Endometrial microvascular endothelial cells (primary cell): ENCODE data around the gene KCNMB3. TPM values are rescaled to one million over a fixed set of nuclear protein-coding genes. Genes with fewer than 3 reads are reported as not detected.
"Not testable (repeated sequence)": the region's sequence is repeated elsewhere in the genome, so short reads cannot be mapped to it uniquely, and the experiment has no call there.

ENCODE experiments used
- in situ Hi-C: cut with HindIII; loops from 2 replicates; pipeline ENCODE4 v1.10.0; 2017; ENCODE audit warnings: low sequenced_read_pairs, low pct_unique_long_range_greater_than_20kb; ENCODE audit errors: inconsistent ontology term
- total RNA-seq: library from RNA; depleted of rRNA; stranded (reverse); fragments of >200 nt; gene quantifications from one replicate; pipeline ENCODE4 v1.2.3, GENCODE V29; 2015; ENCODE audit errors: inconsistent ontology term

KCNMB3 gene, protein sequence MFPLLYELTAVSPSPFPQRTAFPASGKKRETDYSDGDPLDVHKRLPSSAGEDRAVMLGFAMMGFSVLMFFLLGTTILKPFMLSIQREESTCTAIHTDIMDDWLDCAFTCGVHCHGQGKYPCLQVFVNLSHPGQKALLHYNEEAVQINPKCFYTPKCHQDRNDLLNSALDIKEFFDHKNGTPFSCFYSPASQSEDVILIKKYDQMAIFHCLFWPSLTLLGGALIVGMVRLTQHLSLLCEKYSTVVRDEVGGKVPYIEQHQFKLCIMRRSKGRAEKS
- total RNA-seq = 3.1 TPM

DNA sequence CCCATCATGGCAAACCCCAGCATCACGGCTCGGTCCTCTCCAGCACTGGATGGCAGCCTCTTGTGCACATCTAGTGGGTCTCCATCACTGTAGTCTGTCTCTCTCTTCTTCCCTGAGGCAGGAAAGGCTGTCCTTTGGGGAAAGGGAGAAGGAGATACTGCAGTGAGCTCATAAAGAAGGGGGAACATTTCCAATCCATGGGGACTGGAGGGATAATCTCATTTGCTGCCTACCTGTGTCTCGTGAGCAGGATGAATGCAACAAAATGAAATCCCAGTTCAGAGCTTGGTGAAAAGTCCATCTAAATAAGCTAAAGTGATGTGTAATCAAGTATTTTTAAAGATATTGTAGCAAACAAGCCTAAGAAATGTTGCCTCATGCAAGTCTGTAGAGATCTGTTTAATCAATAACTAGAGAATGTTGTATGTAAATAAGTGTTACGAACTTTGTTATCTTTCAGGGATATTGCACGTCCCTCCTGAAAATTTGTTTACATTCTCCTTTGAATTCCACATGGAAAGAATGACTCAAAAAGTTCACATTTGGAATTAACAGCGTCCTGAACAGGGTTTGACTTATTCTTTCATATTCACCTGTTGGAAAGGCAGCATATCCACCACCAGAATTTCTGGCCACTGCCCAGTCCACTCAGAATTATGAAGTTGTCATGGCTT, at the start of gene KCNMB3:
TSS of gene KCNMB3 (minus strand) at position 312 of the 674 bp plus-strand sequence. CDS start at position 188, 124 bp downstream.
- in situ Hi-C loops = no loop called here

DNA sequence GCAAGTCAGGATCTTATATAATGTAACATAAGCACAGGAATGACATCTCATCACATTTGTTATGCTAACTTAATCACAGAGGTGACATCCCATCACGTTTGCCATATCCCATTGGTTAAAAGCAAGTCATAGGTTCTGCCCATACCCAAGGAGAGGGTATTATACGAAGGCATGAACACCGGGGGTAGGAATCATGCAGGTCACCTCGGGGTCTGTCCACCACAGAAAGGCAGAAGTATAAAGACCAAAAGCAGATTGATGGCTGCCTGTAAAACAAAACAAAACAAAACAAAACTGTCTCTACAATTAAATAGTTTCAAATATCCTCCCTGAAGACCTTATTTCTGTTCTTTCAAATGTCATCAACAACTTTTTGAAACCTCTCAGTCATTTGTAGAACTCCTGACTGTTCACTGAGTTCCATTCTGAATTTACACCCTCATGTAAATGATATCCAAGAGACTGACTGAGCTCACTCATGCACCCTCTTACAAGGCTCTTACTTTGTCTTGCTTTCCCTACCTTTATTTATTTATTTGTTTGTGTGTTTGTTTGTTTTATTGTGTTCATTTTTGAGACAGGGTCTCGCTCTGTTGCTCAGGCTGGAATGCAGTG, 49.2 kb upstream of the KCNMB3 start:
- in situ Hi-C loops = no loop called here

DNA sequence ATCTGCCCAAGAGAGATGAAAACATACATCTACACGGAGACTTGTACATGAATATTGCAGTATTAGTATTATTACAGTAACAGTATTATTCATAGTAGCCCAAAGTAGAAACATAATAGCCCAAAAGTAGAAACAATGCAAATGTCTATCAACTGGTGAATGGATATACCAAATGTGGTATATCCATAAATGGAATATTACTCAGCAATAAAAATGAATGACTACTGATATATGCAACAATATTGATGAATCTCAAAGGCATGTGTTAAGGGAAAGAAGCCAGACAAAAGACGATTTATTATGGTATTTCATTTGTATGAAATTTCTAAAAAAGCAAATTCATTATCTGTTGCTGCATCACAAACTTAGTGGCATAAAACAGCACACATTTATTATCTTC, 48.4 kb upstream of the KCNMB3 start:
- in situ Hi-C loops = no loop called here

DNA sequence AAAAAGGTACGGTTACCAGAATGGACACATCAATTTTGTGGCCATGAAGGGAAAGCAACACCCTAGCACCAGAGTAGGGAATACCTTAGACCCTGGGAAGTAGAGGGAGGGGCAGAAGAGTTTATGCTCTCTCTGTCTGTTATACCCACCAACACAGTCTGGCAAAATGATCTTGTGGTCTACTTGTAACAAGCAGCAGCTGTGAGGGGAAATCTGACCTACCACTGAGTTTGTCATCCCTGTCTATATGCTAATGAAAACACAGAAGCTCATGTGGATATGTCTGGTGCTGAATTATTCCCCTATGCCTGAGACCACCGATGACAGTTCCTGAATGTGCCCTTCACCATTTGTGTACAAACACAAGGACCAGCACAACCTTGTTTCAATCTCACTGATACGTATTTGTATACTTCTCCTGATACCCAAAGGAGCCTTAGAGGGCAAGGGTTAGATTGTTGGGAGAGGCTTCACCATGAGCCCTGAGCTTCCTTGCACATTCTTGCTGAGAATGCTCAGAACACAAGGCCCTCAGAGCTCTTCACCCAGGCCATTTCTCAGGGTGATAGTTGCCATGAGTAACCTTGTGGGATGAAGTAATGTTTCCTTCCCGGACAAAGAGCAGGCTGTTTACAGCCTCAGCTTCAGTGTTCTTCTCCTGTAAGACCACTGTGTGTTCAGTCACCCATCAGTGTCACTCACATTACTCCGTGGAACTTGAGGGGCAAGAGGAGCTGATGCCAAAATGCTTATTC, 47.2 kb upstream of the KCNMB3 start:
- in situ Hi-C loops = no loop called here

DNA sequence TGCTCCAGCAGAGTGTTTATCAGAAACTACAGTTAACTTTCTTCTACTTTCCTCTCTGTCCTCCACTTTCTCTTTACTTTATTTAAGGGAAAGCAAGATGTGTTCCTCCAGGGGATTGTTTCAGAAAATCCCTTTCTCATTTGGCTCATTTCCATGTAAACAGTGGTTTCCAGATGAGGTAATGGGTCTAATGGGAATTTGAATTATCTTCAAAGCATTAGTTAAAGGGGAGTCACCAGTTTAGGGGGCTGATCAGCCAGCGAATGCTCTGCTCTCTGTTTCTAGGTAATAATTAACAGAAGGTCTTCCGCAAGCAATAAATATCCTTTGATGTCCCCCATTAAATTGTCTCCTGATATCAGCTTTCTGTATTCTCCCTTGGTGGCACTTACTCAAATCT, 41.5 kb upstream of the KCNMB3 start:
- in situ Hi-C loops = no loop called here

DNA sequence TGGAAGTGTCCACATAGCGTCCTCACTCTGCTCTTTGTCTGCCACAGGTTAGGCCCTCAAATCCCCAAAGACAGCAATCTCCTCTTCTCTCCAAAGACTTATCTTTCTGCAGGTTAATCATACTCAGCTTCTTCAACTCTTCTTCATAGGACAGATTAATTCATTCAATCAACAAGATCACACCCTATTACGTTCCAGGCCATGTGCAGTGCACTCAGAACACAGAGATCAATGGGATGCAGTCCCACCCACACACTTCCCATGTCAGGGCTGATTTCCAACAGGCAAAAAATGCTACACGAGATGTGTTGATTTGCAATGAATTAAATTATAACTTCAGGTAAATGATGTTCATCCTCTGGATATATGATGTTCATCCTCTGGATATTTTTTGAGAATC, 38.4 kb upstream of the KCNMB3 start:
- in situ Hi-C loops = no loop called here

DNA sequence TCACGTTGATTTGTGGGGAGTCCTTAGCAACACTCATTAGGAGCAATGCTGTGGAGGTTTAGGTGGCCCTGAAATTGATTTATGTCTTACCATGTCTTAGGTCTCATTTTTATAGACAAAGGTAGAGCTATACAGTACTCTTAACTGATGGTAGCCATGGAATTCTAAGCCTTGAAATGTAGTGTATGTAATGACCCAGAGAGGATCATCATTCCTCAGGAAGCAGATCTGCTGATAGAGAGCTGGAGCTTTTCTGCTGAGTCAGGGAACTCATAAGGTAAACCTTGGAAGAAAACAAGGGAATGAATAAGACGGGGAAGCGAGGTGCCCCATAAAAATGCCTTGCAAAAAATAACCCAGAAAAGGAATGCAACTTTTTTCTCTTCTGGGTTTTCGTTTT, 37.9 kb upstream of the KCNMB3 start:
- in situ Hi-C loops = no loop called here

DNA sequence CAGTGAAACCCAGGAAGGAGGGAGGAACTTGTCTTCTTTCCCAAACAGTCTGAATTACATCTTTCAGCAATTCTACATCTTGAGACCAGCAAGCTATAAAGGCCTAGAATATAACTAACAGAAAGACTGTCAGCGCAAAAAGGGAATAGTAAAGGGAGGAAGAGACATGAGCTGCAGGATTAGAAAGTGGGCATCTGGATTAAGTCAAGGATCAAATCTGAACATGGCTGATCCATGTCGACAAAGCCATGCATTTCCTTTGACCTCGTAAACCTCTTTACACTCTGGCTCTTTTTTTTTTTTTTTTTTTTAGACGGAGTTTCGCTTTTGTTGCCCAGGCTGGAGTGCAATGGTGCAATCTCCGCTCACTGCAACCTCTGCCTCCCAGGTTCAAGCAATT, 35.4 kb upstream of the KCNMB3 start:
- in situ Hi-C loops = no loop called here

DNA sequence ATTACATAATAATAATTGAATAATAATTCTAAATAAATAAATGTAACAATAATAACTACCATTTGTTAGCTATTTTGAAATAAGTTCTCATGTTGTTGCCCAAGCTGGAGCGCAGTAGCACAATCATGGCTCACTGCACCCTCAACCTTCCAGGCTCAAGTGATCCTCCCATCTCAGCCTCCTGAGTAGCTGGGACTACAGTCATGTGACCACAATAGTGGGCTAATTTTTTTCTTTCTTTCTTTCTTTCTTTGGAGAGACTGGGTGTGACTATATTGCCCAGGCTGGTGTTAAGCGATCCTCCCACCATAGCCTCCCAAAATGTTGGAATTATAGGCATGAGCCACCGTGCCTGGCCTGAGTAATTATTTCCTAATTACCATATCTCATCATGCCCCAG, 30.9 kb upstream of the KCNMB3 start:
- in situ Hi-C loops = no loop called here

DNA sequence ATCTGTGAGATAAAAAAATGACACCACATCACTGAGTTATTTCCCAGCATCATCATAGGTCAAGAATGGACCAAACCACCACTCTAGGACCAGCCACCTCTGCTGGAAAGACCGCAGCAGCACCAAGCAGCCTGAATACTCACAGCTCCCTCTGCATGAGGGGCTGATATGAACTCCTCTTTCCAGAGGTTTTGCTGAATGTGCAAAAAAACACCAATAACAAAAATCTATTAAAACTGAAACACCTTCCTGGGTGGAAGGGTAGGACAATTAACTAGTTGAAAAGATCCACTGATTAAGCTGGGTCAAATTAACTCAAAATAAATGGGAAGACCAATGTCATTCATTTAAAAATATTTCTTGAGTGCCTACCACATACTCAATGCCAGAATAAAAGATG, 28.9 kb upstream of the KCNMB3 start:
- in situ Hi-C loops = no loop called here

DNA sequence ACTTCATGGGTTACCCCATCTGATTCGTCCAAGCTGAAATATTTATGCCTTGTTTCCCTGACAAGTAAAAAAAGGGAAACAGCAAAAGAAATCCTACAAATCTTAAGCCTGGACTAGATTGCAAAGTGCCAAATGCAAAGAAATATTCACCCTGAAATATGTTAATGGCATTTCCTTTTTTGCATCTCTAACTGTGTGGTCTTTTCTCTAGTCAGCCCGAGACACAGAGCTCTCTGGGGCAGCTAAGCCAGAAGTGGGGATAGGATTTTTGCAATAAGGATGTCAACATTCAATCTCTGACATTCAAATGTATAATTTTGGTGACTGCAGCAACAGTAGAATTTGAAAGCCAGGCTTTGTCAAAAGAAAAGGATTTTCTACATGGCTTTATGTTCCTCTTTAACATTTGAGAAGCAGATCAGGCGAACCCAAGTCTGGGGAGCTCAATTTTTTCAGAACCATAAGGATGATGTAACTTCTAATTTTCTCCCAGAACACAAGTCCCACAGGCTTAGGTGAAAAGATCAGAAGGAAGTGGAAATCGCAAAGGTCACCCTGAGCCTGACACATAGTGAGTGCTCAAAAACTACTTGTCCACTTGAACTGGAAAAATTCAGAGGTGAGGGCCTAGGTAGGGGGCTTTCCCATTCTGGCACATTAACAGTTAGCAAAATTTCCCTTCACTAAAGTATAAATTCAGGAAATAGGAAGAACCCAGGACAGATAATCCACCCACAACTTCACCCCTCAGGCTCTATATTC, 28.2 kb upstream of the KCNMB3 start:
- in situ Hi-C loops = no loop called here

DNA sequence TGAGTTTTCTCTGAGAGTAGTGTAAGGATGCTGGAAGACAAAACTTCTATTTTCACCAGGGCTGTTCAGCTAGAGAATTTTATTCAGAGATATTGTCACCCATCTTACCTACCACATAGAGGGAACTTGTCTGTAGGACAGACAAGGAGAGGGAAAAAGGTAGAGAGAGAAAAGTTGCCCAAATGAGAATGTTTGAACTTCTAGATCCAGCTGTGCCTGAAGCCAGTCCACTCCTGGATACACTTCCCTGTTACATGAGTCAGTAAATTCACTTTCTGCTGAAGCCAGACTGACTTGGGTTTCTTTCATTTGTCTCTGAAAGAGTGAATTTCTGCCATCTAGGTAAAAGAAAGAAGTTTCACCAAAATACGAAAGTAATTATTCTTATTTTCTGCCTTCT, 27.2 kb upstream of the KCNMB3 start:
- in situ Hi-C loops = no loop called here

DNA sequence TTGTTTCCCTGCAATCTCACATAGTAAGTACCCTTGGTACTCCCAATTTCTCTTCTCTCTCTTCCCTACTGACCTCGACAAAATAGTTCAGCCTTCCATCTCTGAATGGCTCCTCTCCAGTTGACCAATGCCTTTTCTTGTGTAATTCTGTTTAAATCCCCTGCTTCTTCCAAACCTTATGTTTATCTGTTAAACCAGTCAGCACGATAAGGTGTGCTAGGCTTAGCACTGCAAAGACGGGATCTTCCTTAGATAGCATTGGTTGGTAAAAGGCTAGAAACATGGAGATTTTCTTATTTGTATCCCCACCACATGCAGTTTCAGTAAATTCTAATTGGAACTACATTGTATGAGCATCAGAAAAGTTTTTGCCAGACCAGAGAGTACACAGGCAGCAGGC, 25.8 kb upstream of the KCNMB3 start:
- in situ Hi-C loops = no loop called here

DNA sequence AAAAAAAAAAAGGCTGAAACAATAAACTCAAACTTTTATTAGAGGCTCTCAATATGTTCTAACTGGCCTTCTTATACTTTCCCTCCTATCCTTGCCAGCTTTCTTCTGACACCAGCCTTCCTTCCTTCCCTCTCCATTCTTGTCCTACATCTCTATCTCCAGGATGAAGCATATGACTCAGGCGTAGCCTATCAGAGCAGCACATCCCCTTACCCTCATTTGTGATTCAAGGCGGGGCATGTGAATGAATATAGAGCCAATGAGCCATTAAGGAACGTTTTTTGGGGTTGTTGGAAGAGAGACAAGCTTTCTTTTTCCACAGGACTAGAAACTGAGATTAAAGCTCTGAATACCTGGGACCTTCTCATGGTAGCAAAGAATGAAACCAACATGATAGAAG, 25.1 kb upstream of the KCNMB3 start:
- in situ Hi-C loops = no loop called here

DNA sequence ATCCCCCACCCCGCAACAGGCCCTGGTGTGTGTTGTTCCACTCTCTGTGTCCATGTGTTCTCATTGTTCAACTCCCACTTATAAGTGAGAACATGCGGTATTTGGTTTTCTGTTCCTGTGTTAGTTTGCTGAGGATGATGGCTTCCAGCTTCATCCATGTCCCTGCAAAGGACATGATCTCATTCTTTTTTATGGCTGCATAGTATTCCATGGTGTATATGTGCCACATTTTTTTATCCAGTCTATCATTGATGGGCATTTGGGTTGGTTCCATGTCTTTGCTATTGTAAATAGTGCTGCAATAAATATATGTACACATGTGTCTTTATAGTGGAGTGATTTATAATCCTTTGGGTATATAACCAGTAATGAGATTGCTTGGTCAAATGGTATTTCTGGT, 23.5 kb upstream of the KCNMB3 start:
- in situ Hi-C loops = not testable (repeated sequence)

DNA sequence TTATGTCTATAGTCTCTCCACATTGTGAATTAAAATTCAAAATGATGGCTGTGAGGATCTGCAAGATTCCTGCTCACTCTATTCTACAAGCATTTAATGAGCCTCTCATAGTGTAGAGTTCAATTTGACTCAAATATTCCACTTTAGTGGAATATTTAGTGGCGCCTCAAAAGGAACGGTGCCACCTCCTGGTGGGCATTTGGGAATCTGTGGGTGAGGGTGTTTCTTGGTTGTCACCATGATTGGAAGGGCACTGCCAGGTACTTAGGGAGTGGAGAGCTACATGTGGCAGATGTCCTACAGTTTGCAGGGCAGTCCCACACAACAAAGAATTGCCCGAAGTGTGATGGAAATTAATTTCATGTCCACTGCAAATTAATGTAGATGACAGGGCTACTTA, 21.5 kb upstream of the KCNMB3 start:
- in situ Hi-C loops = no loop called here

DNA sequence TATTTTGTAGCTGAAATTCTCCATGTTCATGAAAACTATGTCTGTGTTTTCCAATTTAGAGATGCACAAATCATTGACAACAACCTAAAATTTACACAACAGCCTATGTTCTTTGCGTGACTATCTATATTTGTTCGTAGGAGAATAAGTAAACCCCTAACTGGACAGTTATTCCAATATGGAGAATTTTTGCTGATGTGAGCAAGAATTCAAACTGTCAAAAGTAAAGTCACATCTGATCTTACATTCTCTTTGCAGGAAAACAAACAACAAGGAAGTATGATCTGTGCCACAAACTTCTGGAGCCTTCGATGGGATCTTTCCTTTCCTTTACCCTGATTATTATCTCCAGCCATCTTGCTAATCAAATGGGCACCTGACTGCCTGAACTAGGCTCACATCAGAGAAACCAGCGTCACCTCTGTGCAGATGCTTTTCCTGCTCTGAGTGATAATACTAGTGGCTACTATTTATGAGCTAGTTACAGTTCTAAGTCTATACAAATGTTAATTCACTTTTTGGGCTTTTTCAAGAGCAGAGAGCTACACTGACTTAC, 18.3 kb upstream of the KCNMB3 start:
- in situ Hi-C loops = no loop called here

DNA sequence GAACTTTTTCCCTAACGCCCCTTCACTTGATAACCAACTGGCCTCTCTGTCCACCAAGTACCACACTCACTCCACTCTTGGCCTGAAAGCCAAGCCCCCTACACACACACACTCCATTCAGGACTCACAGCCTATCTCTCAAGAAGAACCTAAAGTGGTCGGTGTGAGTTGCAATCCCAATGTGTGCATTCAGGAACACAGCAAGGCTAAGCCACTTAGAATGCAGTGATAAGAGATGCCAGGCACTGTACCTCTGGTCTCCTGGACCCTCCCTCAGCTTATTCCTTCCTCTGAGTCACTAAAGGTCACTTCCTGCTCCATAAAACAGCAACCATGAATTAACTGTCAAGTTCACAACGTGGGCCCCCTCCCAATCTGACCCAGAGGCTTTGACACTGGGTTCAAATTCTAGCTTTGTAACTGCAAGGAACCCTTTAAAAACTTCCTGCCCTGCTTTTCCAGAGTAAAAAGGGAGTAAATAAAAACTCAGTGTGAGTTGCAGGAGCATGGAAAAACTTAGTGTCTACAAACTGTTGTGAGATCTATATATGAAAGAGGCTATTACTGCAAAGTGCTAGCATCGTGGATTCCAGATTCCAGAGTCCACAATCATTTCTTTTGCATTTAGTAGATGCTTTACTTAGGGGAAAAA, 17.6 kb upstream of the KCNMB3 start:
- in situ Hi-C loops = no loop called here
